Activated T-cell treated with anti-CD3 and anti-CD28 coated beads, Interleukin-2, amount 50 U/mL, for 4 hours (primary cell): Measurements from ENCODE around the gene FBXO42. TPM values are rescaled to one million over a fixed set of nuclear protein-coding genes. Genes with fewer than 3 reads are reported as not detected.

Experiments used
- ATAC-seq, 2 donors: fragments of 200-7000 bp; cut with Tn5 transposase; one replicate each; pipeline ENCODE4 v1.10.0; 2021
- DNase-seq: peaks from one replicate; pipeline ENCODE4 v3.0.0-alpha.2; 2020
- H3K27me3 Mint-ChIP-seq: one replicate; pipeline ENCODE4 v1.8.0; 2021; ENCODE audit warnings: low read depth, mixed read lengths
- H3K36me3 Mint-ChIP-seq: one replicate; pipeline ENCODE4 v1.8.0; 2022; ENCODE audit warnings: mixed read lengths; ENCODE audit not compliant: insufficient read depth
- H3K4me1 Mint-ChIP-seq: one replicate; pipeline ENCODE4 v1.8.0; 2021; ENCODE audit warnings: low read depth, mixed read lengths
- H3K4me3 Mint-ChIP-seq: one replicate; pipeline ENCODE4 v1.8.0; 2021; ENCODE audit warnings: mild to moderate bottlenecking, moderate library complexity, mixed read lengths
- H3K9me3 Mint-ChIP-seq: one replicate; pipeline ENCODE4 v1.8.0; 2021; ENCODE audit warnings: mixed read lengths
- total RNA-seq, 3 donors: library from RNA; stranded (reverse); gene quantifications; one replicate each; pipeline ENCODE4 v1.2.1, GENCODE V29; 2021

Gene FBXO42
- 10 to 100 TPM; 12.4 to 14.3 (median 13.4) TPM for total RNA-seq

- ATAC-seq (peak; percentile 94), DNase-seq (peak; percentile 87)
- peak within 1 kb of the TSS; percentile 97 for H3K4me3 Mint-ChIP-seq
- no peaks in the 10 kb centered on the region for H3K9me3 Mint-ChIP-seq
- no peaks in the 10 kb centered on the region for H3K36me3 Mint-ChIP-seq
- H3K4me1 Mint-ChIP-seq: peaks cover 34% of the 10 kb centered on the region
- no peaks in the 10 kb centered on the region for H3K27me3 Mint-ChIP-seq
Measured at GRCh38 chr1:16351994-16352841, at the start of gene FBXO42. Gene FBXO42 (minus strand): TSS chr1:16352480. CDS start chr1:16315418, 37,062 bp downstream.

- Mint-ChIP-seq H3K4me3 (no peak overlapping the region), H3K4me1 (peaks cover 3% of the 10 kb centered on the region), H3K27me3 (no peaks in the 10 kb centered on the region), H3K36me3 (peaks cover 26% of the 10 kb centered on the region), H3K9me3 (no peaks in the 10 kb centered on the region)
- DNase-seq (no peak), ATAC-seq (no peak)
Measured at GRCh38 chr1:16398371-16398953, 46.2 kb upstream of the FBXO42 start.

GRCh38 chr1:16397120-16397519 is 44.8 kb upstream of the FBXO42 start:
- ATAC-seq (no peak), DNase-seq (no peak)
- Mint-ChIP-seq H3K4me1 (peaks cover 12% of the 10 kb centered on the region), H3K4me3 (no peak overlapping the region), H3K36me3 (peaks cover 38% of the 10 kb centered on the region), H3K9me3 (no peaks in the 10 kb centered on the region), H3K27me3 (no peaks in the 10 kb centered on the region)

GRCh38 chr1:16396591-16396990 is 44.3 kb upstream of the FBXO42 start:
- Mint-ChIP-seq H3K9me3 (no peaks in the 10 kb centered on the region), H3K4me3 (no peak overlapping the region), H3K4me1 (peaks cover 16% of the 10 kb centered on the region), H3K36me3 (peaks cover 38% of the 10 kb centered on the region), H3K27me3 (no peaks in the 10 kb centered on the region)
- ATAC-seq (no peak), DNase-seq (no peak)

GRCh38 chr1:16394977-16395376 is 42.7 kb upstream of the FBXO42 start:
- Mint-ChIP-seq H3K9me3 (no peaks in the 10 kb centered on the region), H3K36me3 (peaks cover 42% of the 10 kb centered on the region), H3K4me1 (peaks cover 32% of the 10 kb centered on the region), H3K27me3 (no peaks in the 10 kb centered on the region), H3K4me3 (no peak overlapping the region)
- DNase-seq (no peak), ATAC-seq (no peak)

- Mint-ChIP-seq H3K9me3 (no peaks in the 10 kb centered on the region), H3K36me3 (peaks cover 38% of the 10 kb centered on the region), H3K27me3 (no peaks in the 10 kb centered on the region), H3K4me3 (no peak overlapping the region), H3K4me1 (peaks cover 36% of the 10 kb centered on the region)
- ATAC-seq (no peak), DNase-seq (no peak)
Measured at GRCh38 chr1:16393570-16394521, 41.6 kb upstream of the FBXO42 start.

GRCh38 chr1:16392740-16393569 is 40.7 kb upstream of the FBXO42 start:
- H3K4me3 Mint-ChIP-seq: no peak overlapping the region
- peaks cover 36% of the 10 kb centered on the region for H3K36me3 Mint-ChIP-seq
- H3K4me1 Mint-ChIP-seq: peaks cover 38% of the 10 kb centered on the region
- no peaks in the 10 kb centered on the region for H3K9me3 Mint-ChIP-seq
- ATAC-seq: no peak
- H3K27me3 Mint-ChIP-seq: no peaks in the 10 kb centered on the region
- no peak for DNase-seq

- Mint-ChIP-seq H3K36me3 (peaks cover 35% of the 10 kb centered on the region), H3K4me3 (no peak overlapping the region), H3K27me3 (no peaks in the 10 kb centered on the region), H3K9me3 (no peaks in the 10 kb centered on the region), H3K4me1 (peaks cover 52% of the 10 kb centered on the region)
- DNase-seq: no peak
- ATAC-seq: no peak
Measured at GRCh38 chr1:16391411-16391810, 39.1 kb upstream of the FBXO42 start.

GRCh38 chr1:16387201-16388188 is 35.2 kb upstream of the FBXO42 start:
- Mint-ChIP-seq H3K4me3 (peak overlapping the region; percentile 80), H3K36me3 (peaks cover 19% of the 10 kb centered on the region), H3K27me3 (no peaks in the 10 kb centered on the region), H3K4me1 (peaks cover 75% of the 10 kb centered on the region), H3K9me3 (no peaks in the 10 kb centered on the region)
- DNase-seq: no peak
- ATAC-seq: peak in 1 of 2 donors; percentile 49

- H3K9me3 Mint-ChIP-seq: no peaks in the 10 kb centered on the region
- peaks cover 70% of the 10 kb centered on the region for H3K4me1 Mint-ChIP-seq
- H3K27me3 Mint-ChIP-seq: no peaks in the 10 kb centered on the region
- H3K4me3 Mint-ChIP-seq: peak overlapping the region; percentile 80
- ATAC-seq (peak; percentile 15 to 53), DNase-seq (no peak)
- peaks cover 19% of the 10 kb centered on the region for H3K36me3 Mint-ChIP-seq
Measured at GRCh38 chr1:16386454-16387113, 34.3 kb upstream of the FBXO42 start.

- Mint-ChIP-seq H3K4me3 (no peak overlapping the region), H3K9me3 (no peaks in the 10 kb centered on the region), H3K36me3 (peaks cover 19% of the 10 kb centered on the region), H3K4me1 (peaks cover 62% of the 10 kb centered on the region), H3K27me3 (no peaks in the 10 kb centered on the region)
- DNase-seq: no peak
- peak; percentile 9 to 20 for ATAC-seq
Measured at GRCh38 chr1:16385659-16386453, 33.6 kb upstream of the FBXO42 start.

- Mint-ChIP-seq H3K36me3 (peaks cover 14% of the 10 kb centered on the region), H3K4me1 (peaks cover 59% of the 10 kb centered on the region), H3K27me3 (no peaks in the 10 kb centered on the region), H3K4me3 (no peak overlapping the region), H3K9me3 (no peaks in the 10 kb centered on the region)
- DNase-seq (no peak), ATAC-seq (no peak)
Measured at GRCh38 chr1:16383888-16384287, 31.6 kb upstream of the FBXO42 start.
